ENCODE measurements around the gene CACNA2D3.

Gene CACNA2D3

DNA sequence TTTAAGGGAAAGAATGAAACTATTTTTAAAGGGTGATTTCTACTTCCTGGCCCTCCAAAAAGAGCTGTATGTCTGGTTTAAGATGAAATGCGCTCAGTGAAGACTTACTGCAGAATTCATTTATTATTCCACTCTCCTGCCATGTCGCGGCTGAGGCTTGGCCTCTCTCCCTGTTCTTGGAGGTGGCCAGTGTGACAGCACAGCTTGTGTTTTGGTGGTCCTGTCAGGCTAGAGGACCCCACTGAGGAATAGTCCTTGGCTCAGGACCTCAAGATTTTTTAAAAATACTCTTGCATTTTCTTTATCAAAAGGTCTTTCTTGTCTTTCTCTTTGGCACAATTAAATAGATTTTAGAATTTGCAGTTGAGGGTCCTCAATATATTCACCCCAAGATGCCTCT, 421.1 kb downstream of the CACNA2D3 start:
- no peak for DNase-seq

DNA sequence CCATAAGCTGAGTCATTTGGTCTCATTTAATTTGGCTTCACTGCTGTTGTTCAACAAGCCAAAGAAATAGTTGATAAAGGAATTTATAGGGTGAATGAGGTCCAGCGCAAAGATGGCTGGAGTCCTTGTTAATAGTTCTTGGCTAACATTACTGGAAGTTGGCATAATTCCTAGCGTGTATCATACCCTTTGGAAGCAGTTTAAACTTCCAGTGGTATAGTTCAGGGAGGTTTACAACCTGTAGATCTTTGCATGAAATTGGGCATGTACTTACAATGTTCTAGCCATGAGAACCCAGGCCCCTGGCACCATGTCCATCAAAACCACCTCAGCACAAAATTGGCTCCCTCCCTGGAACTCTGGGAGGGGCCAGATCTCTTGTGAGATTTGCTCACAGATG, 424.7 kb downstream of the CACNA2D3 start:
- DNase-seq: no peak

DNA sequence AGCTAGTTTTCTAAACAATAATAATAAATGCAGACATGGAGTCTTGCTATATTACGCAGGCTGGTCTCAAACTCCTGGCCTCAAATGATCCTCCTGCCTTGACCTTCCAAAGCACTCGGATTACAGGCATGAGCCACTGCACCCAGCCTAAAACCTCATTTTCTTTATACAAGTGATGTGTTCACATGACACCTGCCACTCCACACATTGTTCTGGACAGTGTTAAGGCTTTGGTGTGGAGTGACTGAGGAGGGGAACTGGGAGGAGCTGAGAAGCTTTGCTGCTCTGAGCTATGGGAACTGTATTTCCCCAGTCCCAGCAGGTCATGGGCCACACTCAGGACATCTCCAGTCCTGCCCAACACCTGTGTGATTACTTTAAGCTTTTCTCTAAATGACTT, 425.5 kb downstream of the CACNA2D3 start:
- no peak for DNase-seq

DNA sequence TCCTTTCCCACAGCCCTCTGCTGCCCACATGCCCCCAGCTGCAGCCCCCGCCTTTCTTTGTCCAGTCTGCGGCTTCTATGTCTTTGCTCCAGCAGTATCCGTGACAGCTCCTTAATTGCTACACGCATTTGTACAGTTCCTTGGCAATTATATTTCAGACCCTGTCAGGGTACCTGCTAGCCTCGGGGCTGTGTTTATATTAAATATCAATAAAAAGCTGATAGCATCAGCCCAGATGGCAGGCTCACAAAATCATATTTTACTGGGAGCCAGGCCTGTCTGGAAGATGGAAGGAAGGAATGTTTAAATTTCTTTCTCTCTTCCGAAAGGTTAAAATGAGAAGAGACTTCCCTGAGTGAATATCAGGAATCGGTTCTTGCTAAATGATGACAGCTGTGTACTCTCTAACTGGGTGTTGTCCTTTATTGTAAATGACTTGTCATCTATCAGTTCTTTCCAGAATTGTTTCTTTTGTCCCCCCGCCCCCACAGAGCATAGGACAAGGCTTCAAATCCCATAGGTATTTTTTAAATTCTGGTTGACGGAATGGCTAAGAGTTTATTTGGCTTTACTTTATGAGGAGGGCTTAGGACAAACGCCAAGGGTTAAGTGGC, 427.4 kb downstream of the CACNA2D3 start:
- DNase-seq: no peak

DNA sequence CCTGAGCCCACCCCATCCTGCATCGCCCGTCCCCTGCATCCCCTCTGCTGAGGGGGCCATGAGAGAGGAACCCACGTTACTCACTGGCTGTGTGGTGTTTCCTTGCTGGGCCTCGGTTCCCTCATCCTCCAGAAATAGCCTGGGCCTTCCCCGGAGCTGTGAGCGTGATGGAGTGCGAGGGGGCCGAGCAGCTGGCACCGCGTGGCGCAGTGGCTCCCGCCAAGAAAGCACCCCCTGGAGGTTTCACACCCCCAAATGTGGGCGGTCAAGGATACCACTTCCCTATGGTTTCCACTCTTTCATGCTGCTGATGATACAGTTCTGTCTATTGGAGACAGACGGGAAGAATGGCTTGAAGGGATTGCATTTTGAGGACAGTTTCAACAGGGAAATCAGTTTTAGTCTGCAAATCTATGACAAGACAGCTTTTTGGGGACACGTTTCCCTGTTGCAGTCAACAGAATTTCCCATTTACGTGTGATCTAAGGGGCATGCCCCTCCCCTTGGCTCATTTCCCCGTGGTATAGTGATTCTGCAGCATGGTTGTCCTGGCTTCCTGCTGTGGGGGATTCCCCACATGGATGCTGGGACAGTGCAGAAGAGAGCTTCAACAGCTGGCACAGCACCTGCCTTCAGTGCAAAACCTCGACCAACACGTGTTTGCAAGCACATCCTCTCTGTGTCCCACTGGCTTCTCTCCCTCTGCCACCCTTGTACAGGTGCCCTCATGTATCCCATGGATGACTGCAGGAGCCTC, 428.0 kb downstream of the CACNA2D3 start:
- no peak for DNase-seq

DNA sequence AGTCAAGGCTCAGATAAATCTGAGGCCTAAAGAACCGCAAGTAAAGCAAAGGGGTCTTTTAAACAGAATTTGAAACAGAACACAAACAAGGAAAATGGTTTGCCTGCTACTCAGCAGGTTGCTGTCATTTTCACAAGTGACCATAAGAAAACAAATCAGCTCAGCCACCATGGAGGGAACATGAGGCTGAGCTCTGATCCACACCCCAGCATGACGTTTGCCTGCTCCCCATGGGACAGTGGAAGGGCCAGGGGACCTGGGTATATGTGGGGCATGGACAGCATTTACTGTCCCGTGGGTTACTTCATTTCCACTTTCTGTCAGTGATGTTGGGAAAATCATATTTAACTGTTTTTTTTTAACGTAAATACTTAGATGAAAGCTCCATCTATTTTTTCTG, 434.3 kb downstream of the CACNA2D3 start:
- no peak for DNase-seq

DNA sequence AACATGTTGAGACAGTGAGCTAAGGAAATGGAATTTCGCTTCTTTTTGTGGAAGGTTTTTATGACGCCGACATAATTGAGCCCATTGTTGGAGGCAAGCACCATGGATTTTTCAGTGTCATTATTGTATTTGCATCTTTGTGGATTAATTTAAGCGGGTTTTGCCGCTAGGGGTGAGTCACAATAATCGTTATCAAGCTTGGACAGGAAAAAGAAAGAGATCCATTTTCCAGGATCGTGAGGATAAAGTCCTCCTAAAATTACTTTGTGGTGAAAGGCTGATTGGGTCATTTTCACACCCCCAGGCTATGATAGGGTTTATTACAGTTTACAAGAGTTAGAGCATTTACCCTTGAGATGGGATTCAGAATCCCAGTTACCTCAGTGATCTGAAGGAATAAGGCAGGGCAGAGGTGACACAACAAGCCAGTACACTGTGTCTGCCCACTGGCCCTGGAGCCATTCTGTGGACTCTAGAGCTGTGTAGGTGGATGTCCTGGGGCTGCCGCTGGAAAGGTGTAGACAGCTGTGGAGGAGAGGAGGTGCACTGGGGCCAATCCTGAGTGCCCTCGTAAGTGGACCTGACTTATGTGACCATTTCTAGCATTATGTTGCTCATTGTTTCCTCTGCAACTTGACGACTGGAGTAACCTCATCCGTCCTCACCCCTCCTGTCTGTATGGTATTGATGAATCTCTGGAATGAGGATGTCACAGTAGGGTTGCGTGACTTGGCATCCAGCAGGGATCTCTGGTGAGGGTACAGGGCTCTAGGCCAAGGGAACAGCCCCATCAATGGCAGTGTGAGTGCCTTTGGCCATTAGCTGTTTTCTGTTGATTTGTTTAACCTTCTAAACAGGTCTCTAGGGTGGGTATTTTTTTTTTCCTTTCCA, 435.4 kb downstream of the CACNA2D3 start:
- no peak for DNase-seq

DNA sequence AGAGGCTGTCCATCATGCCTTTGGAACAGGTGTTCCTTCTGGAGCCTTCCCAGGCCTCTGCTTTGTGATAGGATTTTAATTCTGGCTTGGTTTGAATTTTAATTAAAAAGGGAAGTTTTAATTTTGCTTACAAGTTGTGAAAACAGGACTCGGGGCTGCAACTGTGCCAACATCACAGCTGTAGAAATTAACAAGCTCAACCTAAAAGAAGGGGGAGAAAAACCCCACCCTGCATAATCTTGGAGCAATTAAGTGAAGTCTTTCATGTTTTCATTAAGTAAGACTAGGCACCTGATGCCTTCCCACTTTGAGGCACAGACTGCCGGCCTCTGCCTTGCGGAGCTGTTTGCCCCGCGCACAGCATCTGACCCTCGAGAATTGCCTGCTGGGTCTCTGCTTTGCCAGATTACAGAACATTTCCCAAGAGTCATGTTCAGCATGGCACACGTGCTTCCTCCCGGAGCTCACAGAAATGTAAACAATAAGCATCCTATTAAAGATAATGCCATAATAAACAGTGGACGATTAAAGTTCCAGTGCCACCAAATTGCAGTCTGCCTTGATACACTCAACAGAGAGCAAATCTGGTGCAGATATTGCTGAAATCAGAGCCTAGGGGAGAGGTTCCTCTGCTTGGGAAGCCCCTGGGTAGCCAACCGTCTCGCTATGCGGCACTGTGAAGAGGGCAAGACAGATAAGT, 441.3 kb downstream of the CACNA2D3 start:
- no peak for DNase-seq

DNA sequence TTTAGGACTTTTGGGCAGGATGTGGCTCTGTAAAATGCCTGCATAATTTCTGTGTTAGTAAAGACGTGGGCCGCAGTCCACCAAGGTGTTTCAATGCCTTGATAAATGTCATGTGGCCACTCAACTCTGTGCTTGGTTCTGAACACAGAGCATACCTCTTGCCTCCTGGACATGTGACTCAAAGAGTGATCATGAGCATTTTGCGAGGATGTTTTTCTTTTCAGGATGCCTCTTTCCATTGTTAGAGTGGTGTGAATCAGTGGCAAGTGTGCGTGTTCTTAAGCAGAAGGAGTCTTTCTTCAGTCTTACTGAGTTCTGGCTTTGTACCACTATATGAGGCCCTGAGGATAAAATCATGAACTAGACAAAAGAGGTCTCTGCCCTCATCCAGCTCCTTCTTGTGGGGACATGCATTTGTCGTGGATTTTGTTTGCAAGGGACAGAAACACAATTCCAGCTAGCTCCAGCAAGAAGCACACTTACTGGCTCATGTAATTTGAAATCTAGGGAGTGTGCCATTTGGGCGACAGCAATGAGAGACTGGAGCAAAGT, 442.1 kb downstream of the CACNA2D3 start:
- no peak for DNase-seq

DNA sequence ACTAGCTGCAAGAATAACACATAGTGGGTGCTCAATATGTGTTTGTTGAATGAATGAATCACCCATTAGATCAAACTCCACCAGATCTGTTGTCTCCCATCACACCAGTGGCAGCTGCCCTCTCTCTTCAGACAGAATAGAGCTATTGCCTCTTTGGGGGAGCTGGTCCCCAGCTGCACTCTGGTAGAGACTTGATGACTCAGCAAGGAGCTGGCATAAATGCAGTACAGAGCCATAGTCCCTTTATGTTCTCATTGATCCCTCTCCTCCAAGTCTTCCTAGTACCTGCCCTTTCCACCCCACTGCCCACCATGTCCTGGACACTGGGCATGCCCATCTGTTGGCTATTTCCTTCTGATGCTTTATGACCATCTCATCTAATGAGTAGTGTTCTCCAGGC, 443.6 kb downstream of the CACNA2D3 start:
- no peak for DNase-seq

DNA sequence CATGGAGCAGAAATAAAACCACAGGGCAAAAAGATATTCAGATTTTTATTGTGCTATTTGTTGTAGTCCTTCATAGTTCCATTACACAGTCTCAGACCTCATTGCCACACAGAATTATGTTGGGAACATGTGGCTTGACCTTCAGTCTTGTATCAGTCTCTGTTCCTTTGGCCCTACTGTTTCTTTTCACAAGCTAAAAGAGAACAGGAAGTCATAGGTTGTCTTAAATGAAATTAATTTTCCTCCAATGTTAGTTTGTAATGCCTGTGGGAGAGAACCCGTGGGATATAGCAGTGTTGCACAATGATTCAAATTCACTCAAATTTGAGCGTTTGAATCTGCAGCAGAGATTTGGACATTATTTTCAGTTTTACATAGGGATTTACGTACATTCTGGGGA, 445.6 kb downstream of the CACNA2D3 start:
- no peak for DNase-seq

DNA sequence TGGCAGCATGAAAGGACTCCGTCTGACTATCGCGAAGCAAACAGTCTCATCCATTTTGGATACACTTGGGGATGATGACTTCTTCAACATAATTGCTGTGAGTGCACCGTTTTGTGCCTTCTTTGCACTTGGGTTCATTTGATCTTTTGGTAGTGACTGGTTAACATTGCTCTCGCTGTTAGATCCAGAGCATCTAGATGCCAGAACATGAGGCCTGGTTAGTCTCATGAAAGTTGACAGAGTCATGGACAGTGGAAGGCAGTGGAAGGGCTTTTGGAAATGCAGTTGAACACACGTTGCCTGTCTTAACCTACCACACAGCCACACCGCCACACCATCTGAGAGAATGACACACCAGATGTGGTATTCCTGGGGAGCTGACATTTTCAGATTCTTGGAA, 447.7 kb downstream of the CACNA2D3 start:
- DNase-seq: no peak

DNA sequence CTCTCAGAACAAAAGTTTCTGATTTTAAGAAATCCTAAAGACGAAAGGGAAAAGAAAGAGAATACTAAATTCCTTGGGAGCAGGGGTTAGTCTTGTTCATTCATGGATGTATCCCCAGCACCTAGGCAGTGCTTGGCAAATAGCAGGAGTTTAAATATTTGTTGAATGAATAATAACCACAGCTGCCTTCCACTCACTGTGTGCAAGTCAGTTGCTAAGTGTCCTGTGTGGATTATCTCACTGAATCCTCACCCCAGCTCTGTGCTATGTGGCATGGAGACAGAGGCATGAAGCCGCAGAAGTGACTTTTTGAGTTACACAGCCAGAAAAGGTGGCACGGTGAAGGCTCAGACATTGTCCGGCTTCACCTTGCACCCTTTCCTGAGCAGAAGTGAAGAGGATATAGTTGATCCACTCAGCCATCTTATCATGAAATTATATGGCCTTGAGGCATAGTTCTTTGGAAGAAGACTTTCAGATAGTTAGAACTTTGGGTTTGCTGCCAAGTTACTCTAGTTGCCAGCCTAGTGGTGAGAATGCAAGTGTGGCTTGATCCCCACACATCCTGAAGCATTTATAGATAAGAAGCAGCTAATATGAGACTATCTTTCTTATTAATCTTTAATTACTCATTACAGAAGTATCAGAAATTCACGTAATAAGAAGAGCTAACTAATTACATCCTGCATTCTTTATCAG, 450.0 kb downstream of the CACNA2D3 start:
- DNase-seq: no peak

DNA sequence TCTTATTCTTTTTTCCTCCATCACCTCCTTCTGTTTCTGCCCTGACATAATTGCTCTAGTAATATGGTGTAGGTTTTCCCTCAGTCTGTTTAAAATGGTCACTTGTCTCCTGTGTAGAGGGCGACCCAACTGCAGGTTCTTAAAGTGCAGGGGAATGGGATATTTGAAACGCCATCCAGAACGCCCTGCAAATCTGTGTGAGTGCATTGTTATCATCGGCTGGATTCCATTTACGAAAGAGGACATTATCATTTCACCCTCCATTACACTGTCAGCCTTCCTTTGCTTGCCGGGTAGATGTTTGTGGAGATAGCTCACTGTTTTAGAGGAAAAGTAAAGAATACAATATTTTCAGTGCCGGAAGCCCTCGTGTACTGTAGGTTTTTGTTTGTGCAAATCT, 451.5 kb downstream of the CACNA2D3 start:
- no peak for DNase-seq

DNA sequence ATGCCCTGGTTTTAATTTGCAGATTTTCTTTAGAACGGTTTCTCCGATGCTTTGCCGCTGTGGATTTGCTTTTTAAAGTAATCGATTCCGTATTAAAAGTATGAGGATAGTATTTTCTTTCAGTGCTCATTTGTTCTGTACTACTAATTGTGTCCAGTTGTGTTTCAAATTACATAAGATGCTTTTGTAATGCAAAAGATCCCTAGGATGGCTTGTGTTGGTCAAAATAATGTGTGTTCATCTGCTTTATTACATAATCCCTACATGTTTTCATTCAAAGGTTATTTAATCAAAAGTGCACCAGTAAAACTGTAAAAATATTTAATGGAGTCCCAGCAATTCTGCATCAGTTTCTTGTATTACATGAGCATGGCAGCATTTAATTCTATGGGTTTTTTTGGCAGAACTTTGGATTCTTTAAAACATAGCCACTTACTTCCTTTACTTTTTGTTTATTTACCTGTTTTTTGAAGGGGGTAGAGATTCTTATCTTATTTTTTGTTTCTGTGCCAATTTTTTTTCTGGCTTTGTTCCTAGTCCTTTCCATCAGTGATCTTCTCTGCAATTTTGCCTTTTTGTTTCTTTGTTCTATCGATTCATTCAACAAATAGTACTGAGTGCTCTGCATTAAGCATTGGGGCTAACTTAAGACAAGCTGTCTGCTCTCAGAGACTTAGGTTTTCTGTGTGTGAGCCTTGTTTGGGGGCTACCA, 452.7 kb downstream of the CACNA2D3 start:
- no peak for DNase-seq

DNA sequence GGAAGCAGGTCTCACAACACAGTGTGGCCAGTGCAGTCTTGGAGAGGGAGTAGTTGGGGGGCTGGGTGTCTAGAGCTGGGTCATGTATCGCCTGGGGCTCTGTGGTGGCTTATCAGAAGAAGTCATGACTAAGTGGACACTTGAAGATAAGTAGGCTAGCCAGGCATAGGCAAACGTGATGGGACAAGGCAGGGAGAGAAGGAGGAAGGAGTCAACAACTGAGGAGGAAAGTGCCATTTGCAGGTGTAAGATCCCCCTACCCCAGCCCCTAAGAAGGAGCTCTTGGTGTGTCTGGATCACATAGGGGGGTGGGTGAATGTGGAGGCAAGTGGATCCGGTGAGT, 453.2 kb downstream of the CACNA2D3 start:
- no peak for DNase-seq

DNA sequence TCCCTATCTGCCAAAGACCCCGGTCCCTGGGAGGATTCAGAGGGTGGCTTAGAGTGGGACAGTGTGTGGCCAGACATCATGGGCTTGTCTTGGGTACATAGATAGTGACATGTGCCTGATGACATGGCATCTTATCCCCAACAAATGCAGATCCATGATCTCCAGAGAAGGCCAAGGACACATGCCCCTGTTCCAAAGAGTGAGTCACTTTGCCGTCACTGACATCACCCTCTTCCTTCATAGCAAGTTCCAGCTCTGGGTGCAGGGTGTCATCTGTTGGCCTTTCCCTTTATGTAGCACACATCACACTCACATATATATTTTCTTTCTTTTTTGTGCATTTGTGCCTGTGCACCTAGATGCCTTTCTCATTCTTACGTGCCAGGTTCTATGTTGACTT, 455.0 kb downstream of the CACNA2D3 start:
- DNase-seq: no peak

DNA sequence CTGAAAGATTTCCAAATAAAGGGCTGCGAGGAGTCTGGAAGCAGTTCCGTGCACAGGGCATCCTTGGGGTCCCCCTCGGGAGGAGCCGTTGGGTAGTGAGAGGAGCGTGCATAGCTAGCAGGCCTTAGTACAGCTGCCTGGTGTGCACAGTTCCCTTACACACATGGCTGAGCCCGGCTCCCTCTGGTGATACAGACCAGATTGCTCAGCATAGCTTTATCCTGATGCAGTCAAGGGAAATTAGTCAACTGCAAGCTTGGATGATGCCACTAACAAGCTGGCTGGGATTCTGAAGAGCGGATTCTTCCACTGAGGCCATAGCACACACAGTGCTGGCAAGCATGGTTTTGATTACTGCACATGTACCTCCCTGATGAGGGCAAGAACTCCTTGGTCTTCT, 456.1 kb downstream of the CACNA2D3 start:
- no peak for DNase-seq

DNA sequence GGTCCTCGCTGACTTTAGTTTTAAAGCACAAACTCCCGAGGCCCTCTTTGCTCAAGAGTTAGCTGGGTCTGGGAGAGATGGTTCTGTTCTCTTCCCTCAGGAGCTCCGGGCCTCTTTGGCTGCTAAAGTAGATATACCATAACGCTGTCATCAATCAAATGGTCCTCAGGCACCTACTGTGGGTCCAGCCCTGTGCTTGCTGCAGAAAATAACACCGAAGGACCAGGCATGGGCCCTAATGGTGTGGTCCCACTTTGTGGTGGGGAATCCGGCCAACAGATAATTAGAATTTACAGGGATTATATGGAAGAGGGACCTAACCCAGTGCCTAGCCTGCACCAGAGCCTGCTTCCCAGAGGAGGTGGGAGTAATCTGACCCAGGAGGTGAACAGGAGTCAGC, 458.1 kb downstream of the CACNA2D3 start:
- no peak for DNase-seq

DNA sequence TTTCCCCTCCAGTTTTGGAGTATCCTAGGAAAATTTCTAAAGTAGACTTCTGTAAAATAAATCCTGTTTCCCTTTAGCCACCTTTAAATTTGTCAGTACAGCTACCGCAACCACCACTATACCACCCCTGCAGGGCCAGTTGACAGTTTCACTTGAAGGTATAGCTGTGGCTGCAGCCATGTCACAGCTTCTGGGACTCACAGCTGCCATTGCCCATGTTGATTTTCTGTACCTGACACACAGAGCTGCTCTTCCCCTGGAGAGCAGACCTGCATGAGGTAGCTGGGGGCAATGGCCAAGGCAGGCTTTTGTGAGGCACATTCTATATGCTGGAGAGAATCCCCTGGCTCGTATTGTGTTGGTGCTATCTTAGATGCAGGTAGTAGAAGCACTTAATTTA, 460.1 kb downstream of the CACNA2D3 start:
- DNase-seq: no peak

DNA sequence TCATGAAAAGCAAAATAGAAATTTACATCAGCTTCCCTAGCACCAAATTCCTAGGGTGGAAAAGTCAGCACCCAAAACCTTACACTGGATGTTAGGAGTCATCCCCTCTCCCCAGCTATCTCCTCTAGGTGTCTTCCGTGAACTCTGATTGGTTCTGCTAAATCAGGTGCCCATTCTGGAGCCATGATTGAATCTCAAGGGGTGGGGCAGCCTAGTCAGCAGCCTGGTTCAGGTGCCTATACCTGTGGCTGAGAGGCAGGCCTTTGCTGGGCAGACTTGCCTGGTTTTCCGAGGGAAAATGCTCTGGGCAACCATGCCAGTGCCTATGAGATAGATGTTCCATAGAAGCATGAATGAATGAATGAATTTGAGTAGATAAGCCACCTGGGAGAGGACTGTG, 468.8 kb downstream of the CACNA2D3 start:
- DNase-seq: no peak

DNA sequence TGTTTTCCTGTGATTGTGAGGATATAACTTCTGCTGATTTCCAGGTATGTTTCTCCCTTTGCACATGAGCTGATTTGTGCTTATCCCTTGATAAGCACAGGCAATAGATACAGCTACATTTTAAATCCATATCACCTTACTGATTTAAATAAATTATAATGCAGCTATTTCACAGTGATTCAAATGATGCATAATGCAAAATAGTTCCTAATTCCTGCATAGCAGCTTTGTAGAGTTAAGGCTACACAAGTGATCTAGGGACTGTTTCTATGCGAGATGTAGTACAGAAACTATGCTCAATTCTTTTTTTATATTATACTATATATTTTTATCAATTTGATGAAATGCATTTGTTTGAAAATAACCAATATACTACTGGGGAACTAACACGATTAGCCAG, 471.3 kb downstream of the CACNA2D3 start:
- DNase-seq: no peak

All from activated naive CD4-positive, alpha-beta T cell treated with anti-CD3 and anti-CD28 coated beads, Interleukin-2, amount 50 U/mL, for 16 hours (primary cell).